Endothelial cell (in vitro differentiated cells): ENCODE measurements around the gene CYREN. TPM values are rescaled to one million over a fixed set of nuclear protein-coding genes. Genes with fewer than 3 reads are reported as not detected.

Source experiments
- DNase-seq: peaks from one replicate; pipeline ENCODE4 v3.0.0; 2021; ENCODE audit warnings: low spot score
- H3K27ac Mint-ChIP-seq: one replicate; pipeline ENCODE4 v1.8.0; 2021; ENCODE audit warnings: mixed read lengths, inconsistent platforms; ENCODE audit not compliant: unreplicated experiment
- H3K27me3 Mint-ChIP-seq: one replicate; pipeline ENCODE4 v1.8.0; 2021; ENCODE audit warnings: mild to moderate bottlenecking, moderate library complexity, mixed read lengths, inconsistent platforms; ENCODE audit not compliant: unreplicated experiment
- H3K36me3 Mint-ChIP-seq: one replicate; pipeline ENCODE4 v1.8.0; 2021; ENCODE audit warnings: mild to moderate bottlenecking, low read depth, mixed read lengths, inconsistent platforms; ENCODE audit not compliant: unreplicated experiment
- H3K4me1 Mint-ChIP-seq: one replicate; pipeline ENCODE4 v1.8.0; 2021; ENCODE audit warnings: mild to moderate bottlenecking, mixed read lengths, inconsistent platforms; ENCODE audit not compliant: unreplicated experiment
- H3K4me3 Mint-ChIP-seq: one replicate; pipeline ENCODE4 v1.8.0; 2021; ENCODE audit warnings: mild to moderate bottlenecking, mixed read lengths, inconsistent platforms; ENCODE audit not compliant: unreplicated experiment
- H3K9me3 Mint-ChIP-seq: one replicate; pipeline ENCODE4 v1.8.0; 2021; ENCODE audit warnings: mixed read lengths, inconsistent platforms; ENCODE audit not compliant: unreplicated experiment
- CTCF ChIP-seq: fragments of 200-600 bp; sonication (generic); IDR thresholded peaks from one replicate; pipeline ENCODE4 v1.5.0; 2021; ENCODE audit warnings: antibody characterized with exemption; ENCODE audit not compliant: unreplicated experiment
- total RNA-seq: library from RNA; stranded (reverse); fragmentation: NEBNext Ultra II Directional; extraction: Animal tissue kit (Norgen Biotek cat#: 25700); gene quantifications from one replicate; pipeline ENCODE4 v1.2.1, GENCODE V29; 2021; ENCODE audit not compliant: unreplicated experiment

Gene CYREN
- total RNA-seq, 1 donor from 2014 or later, result 38.1 TPM

GRCh38 chr7:135190703-135191102 is 20.2 kb upstream of the CYREN start:
- no peaks in the 10 kb centered on the region for H3K27me3 Mint-ChIP-seq
- H3K4me3 Mint-ChIP-seq, result no peak overlapping the region
- no peak for DNase-seq
- no peaks in the 10 kb centered on the region for H3K9me3 Mint-ChIP-seq
- no peak overlapping the region for H3K27ac Mint-ChIP-seq
- H3K4me1 Mint-ChIP-seq, result no peaks in the 10 kb centered on the region
- TF ChIP-seq CTCF, result no peak
- H3K36me3 Mint-ChIP-seq, result peaks cover 39% of the 10 kb centered on the region

- Mint-ChIP-seq H3K9me3 (no peaks in the 10 kb centered on the region), H3K27ac (no peak overlapping the region), H3K36me3 (peaks cover 39% of the 10 kb centered on the region), H3K27me3 (no peaks in the 10 kb centered on the region), H3K4me3 (peak overlapping the region; percentile 4), H3K4me1 (no peaks in the 10 kb centered on the region)
- TF ChIP-seq CTCF, result no peak
- DNase-seq, result no peak
Measured at GRCh38 chr7:135189961-135190360, 19.5 kb upstream of the CYREN start.

GRCh38 chr7:135189221-135189662 is 18.7 kb upstream of the CYREN start:
- H3K36me3 Mint-ChIP-seq, result peaks cover 37% of the 10 kb centered on the region
- H3K27me3 Mint-ChIP-seq, result peaks cover 2% of the 10 kb centered on the region
- H3K4me1 Mint-ChIP-seq, result no peaks in the 10 kb centered on the region
- TF ChIP-seq CTCF, result no peak
- DNase-seq, result no peak
- H3K27ac Mint-ChIP-seq, result no peak overlapping the region
- H3K4me3 Mint-ChIP-seq, result peak overlapping the region; percentile 4
- no peaks in the 10 kb centered on the region for H3K9me3 Mint-ChIP-seq

GRCh38 chr7:135188298-135188984 is 17.9 kb upstream of the CYREN start:
- no peak for TF ChIP-seq CTCF
- Mint-ChIP-seq H3K9me3 (no peaks in the 10 kb centered on the region), H3K27me3 (peaks cover 2% of the 10 kb centered on the region), H3K36me3 (peaks cover 37% of the 10 kb centered on the region), H3K4me1 (no peaks in the 10 kb centered on the region), H3K27ac (no peak overlapping the region), H3K4me3 (no peak overlapping the region)
- DNase-seq, result no peak

GRCh38 chr7:135186841-135187253 is 16.3 kb upstream of the CYREN start:
- no peaks in the 10 kb centered on the region for H3K4me1 Mint-ChIP-seq
- H3K36me3 Mint-ChIP-seq, result peaks cover 41% of the 10 kb centered on the region
- peaks cover 5% of the 10 kb centered on the region for H3K27me3 Mint-ChIP-seq
- no peak for TF ChIP-seq CTCF
- DNase-seq, result no peak
- H3K4me3 Mint-ChIP-seq, result no peak overlapping the region
- no peaks in the 10 kb centered on the region for H3K9me3 Mint-ChIP-seq
- no peak overlapping the region for H3K27ac Mint-ChIP-seq
